Measurements from ENCODE around the gene DNAJC6.

- TF ChIP-seq ZSCAN5A (CRISPR knock-in tag; IDR thresholded peaks at IDR 0.05; ENCODE audit: borderline replicate concordance), result no peak
- TF ChIP-seq, protein P1, sequence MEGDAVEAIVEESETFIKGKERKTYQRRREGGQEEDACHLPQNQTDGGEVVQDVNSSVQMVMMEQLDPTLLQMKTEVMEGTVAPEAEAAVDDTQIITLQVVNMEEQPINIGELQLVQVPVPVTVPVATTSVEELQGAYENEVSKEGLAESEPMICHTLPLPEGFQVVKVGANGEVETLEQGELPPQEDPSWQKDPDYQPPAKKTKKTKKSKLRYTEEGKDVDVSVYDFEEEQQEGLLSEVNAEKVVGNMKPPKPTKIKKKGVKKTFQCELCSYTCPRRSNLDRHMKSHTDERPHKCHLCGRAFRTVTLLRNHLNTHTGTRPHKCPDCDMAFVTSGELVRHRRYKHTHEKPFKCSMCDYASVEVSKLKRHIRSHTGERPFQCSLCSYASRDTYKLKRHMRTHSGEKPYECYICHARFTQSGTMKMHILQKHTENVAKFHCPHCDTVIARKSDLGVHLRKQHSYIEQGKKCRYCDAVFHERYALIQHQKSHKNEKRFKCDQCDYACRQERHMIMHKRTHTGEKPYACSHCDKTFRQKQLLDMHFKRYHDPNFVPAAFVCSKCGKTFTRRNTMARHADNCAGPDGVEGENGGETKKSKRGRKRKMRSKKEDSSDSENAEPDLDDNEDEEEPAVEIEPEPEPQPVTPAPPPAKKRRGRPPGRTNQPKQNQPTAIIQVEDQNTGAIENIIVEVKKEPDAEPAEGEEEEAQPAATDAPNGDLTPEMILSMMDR (CRISPR knock-in tag; IDR thresholded peaks at IDR 0.05), result no peak
- TF ChIP-seq ZKSCAN1 (IDR thresholded peaks at IDR 0.05; ENCODE audit: low read length), result no peak
- TF ChIP-seq ARHGAP35 (CRISPR knock-in tag; IDR thresholded peaks at IDR 0.05; ENCODE audit: borderline replicate concordance), result no peak
Observed at GRCh38 chr1:65425006-65425405, 115.7 kb downstream of the DNAJC6 start.
